OCI-LY1 (cell line): ENCODE measurements around the gene B4GALT2.

Experiments
- H2AFZ ChIP-seq: fragments of 200-600 bp; sonication (generic), shearing (Covaris generic); 2 replicates; pipeline ENCODE4 v1.6.0; 2014; ENCODE audit warnings: antibody characterized with exemption, mild to moderate bottlenecking, low read length
- H3F3A ChIP-seq: fragments of 200-600 bp; sonication (generic), shearing (Covaris generic); 2 replicates; pipeline ENCODE4 v1.6.0; 2014; ENCODE audit warnings: mild to moderate bottlenecking, antibody characterized with exemption, low read length, moderate library complexity; ENCODE audit not compliant: insufficient read depth
- H3K27ac ChIP-seq: fragments of 200-600 bp; sonication (generic); 2 replicates; pipeline ENCODE4 v1.5.1; 2014; ENCODE audit warnings: low read length, mixed run types, mild to moderate bottlenecking, low read depth; ENCODE audit not compliant: poor library complexity, severe bottlenecking
- H3K27me3 ChIP-seq: fragments of 200-600 bp; sonication (generic); 2 replicates; pipeline ENCODE4 v1.6.0; 2014; ENCODE audit warnings: antibody characterized with exemption, mild to moderate bottlenecking, low read length, moderate library complexity; ENCODE audit not compliant: insufficient read depth
- H3K36me3 ChIP-seq: fragments of 200-600 bp; sonication (generic); 2 replicates; pipeline ENCODE4 v1.6.1; 2014; ENCODE audit warnings: mild to moderate bottlenecking, antibody characterized with exemption, low read length, moderate library complexity, mixed read lengths; ENCODE audit not compliant: insufficient read depth
- H3K4me1 ChIP-seq: fragments of 200-600 bp; sonication (generic); 2 replicates; pipeline ENCODE4 v1.5.1; 2014; ENCODE audit warnings: mild to moderate bottlenecking, low read length, moderate library complexity; ENCODE audit not compliant: insufficient read depth, severe bottlenecking
- H3K4me2 ChIP-seq: fragments of 200-600 bp; sonication (generic), shearing (Covaris generic); 2 replicates; pipeline ENCODE4 v1.6.1; 2014; ENCODE audit warnings: low read length
- H3K4me3 ChIP-seq: fragments of 200-600 bp; sonication (generic); 2 replicates; pipeline ENCODE4 v1.5.1; 2014; ENCODE audit warnings: low read length, low read depth, mild to moderate bottlenecking, mixed read lengths; ENCODE audit not compliant: poor library complexity, severe bottlenecking
- H3K79me2 ChIP-seq: fragments of 200-600 bp; shearing (Covaris generic); 2 replicates; pipeline ENCODE4 v1.6.1; 2016; ENCODE audit warnings: mixed run types, low read length, mixed read lengths; ENCODE audit not compliant: insufficient read depth
- H3K9ac ChIP-seq: fragments of 200-600 bp; sonication (generic), shearing (Covaris generic); 2 replicates; pipeline ENCODE4 v1.6.1; 2014; ENCODE audit warnings: mild to moderate bottlenecking, low read length, mixed read lengths
- H3K9me2 ChIP-seq: fragments of 200-600 bp; sonication (generic), shearing (Covaris generic); 2 replicates; pipeline ENCODE4 v1.6.1; 2014; ENCODE audit warnings: low read depth, mild to moderate bottlenecking, low read length, mixed read lengths
- H3K9me3 ChIP-seq: fragments of 200-600 bp; shearing (Covaris generic); 2 replicates; pipeline ENCODE4 v1.6.1; 2014; ENCODE audit warnings: low read length, mixed read lengths
- H4K20me1 ChIP-seq: fragments of 200-600 bp; sonication (generic), shearing (Covaris generic); 2 replicates; pipeline ENCODE4 v1.6.0; 2016; ENCODE audit warnings: mild to moderate bottlenecking, low read length; ENCODE audit not compliant: insufficient read depth
- EZH2 ChIP-seq: fragments of 200-600 bp; sonication (generic), shearing (Covaris generic); IDR thresholded peaks from 2 replicates; pipeline ENCODE4 v1.8.0; 2017; ENCODE audit warnings: borderline replicate concordance, mixed run types, mild to moderate bottlenecking, antibody characterized with exemption, low read length, moderate library complexity, mixed read lengths
- TF ChIP-seq, protein P1 (sequence below): fragments of 200-600 bp; sonication (generic), shearing (Covaris generic); IDR thresholded peaks from 2 replicates; pipeline ENCODE4 v1.5.1; 2017; ENCODE audit warnings: mild to moderate bottlenecking, antibody characterized with exemption, low read length, moderate library complexity, mixed read lengths

Gene B4GALT2

DNA sequence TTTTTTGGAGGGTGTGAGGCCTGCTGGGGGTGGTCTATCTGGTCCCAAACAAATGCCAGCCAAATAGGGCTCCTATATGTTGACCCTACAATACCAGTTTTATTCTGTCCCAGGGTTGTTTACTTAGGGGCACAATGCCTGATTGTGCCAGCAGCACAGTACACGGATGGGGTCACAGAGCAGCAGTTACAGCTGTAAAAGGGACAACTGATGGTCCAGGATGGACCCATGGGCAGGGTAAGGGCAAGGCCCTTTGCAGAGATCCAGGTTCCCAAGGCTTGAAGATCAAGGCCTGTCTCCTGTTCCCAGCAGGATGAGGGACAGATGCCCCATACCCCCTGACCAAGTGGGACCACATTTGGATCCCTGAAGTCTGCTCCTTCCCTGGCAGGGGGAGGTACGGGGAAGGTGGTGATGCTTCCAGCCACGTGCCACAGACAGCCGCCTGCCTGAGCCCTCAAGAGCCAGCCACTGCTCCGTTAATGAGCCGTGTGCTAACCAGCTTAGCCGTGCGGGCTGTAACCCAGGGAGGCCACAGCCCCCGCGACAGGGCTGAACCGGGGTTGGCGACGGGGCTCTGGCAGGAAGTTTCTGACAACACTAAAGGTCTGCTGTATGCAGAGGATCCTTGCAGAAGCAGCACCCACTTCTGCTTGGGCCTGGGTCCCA, 34.1 kb downstream of the B4GALT2 start:
- no peaks in the 10 kb centered on the region for H3K79me2 ChIP-seq
- no peaks in the 10 kb centered on the region for H3F3A ChIP-seq
- H4K20me1 ChIP-seq, result no peaks in the 10 kb centered on the region
- TF ChIP-seq EZH2, result no peak
- TF ChIP-seq, protein P1, sequence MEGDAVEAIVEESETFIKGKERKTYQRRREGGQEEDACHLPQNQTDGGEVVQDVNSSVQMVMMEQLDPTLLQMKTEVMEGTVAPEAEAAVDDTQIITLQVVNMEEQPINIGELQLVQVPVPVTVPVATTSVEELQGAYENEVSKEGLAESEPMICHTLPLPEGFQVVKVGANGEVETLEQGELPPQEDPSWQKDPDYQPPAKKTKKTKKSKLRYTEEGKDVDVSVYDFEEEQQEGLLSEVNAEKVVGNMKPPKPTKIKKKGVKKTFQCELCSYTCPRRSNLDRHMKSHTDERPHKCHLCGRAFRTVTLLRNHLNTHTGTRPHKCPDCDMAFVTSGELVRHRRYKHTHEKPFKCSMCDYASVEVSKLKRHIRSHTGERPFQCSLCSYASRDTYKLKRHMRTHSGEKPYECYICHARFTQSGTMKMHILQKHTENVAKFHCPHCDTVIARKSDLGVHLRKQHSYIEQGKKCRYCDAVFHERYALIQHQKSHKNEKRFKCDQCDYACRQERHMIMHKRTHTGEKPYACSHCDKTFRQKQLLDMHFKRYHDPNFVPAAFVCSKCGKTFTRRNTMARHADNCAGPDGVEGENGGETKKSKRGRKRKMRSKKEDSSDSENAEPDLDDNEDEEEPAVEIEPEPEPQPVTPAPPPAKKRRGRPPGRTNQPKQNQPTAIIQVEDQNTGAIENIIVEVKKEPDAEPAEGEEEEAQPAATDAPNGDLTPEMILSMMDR, result no peak
- H3K9me3 ChIP-seq, result no peaks in the 10 kb centered on the region
- H3K4me1 ChIP-seq, result no peaks in the 10 kb centered on the region
- H2AFZ ChIP-seq, result no peak overlapping the region
- no peaks in the 10 kb centered on the region for H3K9me2 ChIP-seq
- H3K27me3 ChIP-seq, result no peaks in the 10 kb centered on the region; the same call in 1 of the 2 replicates
- H3K4me2 ChIP-seq, result no peak overlapping the region
- no peak overlapping the region for H3K4me3 ChIP-seq
- no peak overlapping the region for H3K27ac ChIP-seq
- H3K36me3 ChIP-seq, result no peaks in the 10 kb centered on the region
- H3K9ac ChIP-seq, result no peak overlapping the region

DNA sequence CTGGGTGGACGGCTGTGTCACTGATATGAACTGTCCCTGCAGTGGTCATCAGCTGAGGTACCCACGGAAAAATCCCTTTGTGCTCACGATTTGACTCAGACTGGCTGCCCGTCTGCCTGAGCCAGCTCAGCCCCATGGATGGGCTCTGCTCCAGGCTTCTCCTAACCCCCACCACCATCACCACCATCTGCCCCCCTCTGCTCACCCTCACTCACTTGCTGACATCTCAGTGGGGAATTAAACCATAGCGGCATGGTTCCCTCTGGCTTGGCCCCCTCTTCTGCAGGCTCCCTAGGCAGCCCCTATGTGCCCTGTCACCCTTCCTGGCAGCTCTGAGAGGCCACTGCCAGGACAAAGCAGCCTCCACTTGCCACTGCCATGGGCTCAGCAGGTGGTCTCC, 34.9 kb downstream of the B4GALT2 start:
- Histone ChIP-seq H3K27ac (no peak overlapping the region), H3K4me3 (no peak overlapping the region), H3K79me2 (no peaks in the 10 kb centered on the region), H3K27me3 (no peaks in the 10 kb centered on the region; the same call in 1 of the 2 replicates), H3K9me3 (no peaks in the 10 kb centered on the region), H3F3A (no peaks in the 10 kb centered on the region), H2AFZ (no peak overlapping the region), H4K20me1 (no peaks in the 10 kb centered on the region), H3K9me2 (no peaks in the 10 kb centered on the region), H3K36me3 (no peaks in the 10 kb centered on the region), H3K9ac (no peak overlapping the region), H3K4me2 (no peak overlapping the region), H3K4me1 (no peaks in the 10 kb centered on the region)
- TF ChIP-seq, protein P1, result no peak
- no peak for TF ChIP-seq EZH2

DNA sequence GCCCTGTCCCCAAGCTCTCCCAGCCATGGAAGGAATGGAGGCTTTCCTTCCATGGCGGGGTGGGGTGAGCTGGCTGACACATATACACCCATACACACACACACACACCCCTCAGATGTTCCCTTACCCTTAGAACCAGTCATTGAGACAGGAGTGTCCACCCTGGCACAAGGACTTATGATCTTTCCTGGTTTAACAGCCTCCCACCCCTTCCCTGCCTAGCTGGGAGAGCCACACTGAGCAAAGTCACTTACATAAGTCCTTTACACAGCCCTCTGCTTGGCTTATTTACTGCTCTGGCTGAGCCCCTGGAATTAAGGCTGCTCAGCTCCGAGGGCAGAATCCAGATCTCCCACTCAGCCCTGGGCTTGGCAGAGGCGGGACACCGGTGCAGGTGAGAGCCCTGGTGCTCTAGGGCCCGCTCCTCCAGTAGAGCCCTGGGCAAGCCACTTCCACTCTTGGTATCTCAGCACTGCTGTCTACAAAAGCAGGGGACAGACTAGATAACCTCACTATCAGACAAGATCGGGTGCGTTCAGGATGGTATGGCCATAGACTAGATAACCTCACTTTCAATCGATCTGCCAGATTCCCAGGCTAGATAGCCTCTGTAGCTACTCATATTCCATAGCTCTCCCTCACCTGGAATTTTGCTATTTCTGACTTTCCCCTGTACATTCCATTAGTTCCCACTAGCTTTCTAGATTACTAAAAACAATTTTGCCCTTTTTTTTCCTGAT, 35.5 kb downstream of the B4GALT2 start:
- TF ChIP-seq, protein P1, result no peak
- TF ChIP-seq EZH2, result no peak
- no peak overlapping the region for H3K4me2 ChIP-seq
- no peak overlapping the region for H3K4me3 ChIP-seq
- no peaks in the 10 kb centered on the region for H4K20me1 ChIP-seq
- no peaks in the 10 kb centered on the region for H3K4me1 ChIP-seq
- no peaks in the 10 kb centered on the region for H3K36me3 ChIP-seq
- no peak overlapping the region for H3K27ac ChIP-seq
- no peaks in the 10 kb centered on the region for H3K9me2 ChIP-seq
- no peaks in the 10 kb centered on the region for H3K79me2 ChIP-seq
- no peak overlapping the region for H3K9ac ChIP-seq
- H3K27me3 ChIP-seq, result no peaks in the 10 kb centered on the region; the same call in 1 of the 2 replicates
- H2AFZ ChIP-seq, result no peak overlapping the region
- H3F3A ChIP-seq, result no peaks in the 10 kb centered on the region
- no peaks in the 10 kb centered on the region for H3K9me3 ChIP-seq
